Measurements from ENCODE around the gene MUTYH. TPM values are rescaled to one million over a fixed set of nuclear protein-coding genes. Genes with fewer than 3 reads are reported as not detected.
"Not testable (repeated sequence)": the region's sequence is repeated elsewhere in the genome, so short reads cannot be mapped to it uniquely, and the experiment has no call there.

The MUTYH gene
- 10 to 100 TPM; 23.0 to 49.4 (median 35.2) TPM for polyA plus RNA-seq (ENCODE audit: insufficient read length in 4 of 4)

DNA sequence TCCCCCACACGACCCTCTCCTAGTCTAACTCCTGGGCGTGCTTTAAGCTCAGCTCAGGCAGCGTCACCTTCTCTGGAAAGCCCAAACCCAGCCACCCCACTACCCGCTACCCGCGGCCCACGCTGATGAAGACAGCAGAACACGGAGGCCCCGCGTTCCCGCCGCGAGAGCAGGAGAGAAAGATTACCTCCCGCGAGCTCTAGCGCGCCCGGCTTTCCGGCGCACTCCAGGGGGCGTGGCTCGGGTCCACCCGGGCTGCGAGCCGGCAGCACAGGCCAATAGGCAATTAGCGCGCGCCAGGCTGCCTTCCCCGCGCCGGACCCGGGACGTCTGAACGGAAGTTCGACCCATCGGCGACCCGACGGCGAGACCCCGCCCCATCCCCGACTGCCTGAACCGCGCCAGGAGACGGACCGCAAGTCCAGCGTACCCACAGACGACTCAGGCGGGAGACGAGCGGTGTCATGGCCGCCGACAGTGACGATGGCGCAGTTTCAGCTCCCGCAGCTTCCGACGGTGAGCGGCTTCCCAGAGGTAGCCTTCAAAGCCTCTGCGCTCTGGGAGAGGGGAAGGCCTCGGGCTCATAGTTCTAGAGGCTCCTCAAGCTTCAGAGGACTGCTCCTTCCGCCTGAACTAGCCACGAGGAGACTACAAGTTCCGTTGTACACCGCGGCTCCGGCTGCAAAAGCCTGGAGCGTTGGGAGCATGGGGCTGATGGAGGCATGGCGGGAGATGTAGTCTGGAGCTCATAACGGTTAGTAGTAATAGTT, at the start of gene MUTYH, which contains the start of gene TOE1:
TSS of gene MUTYH (minus strand) at position 652 of the 770 bp plus-strand sequence. CDS start 5,935 bp downstream, outside the sequence.
TSS of gene TOE1 (plus strand) at position 382 of the 770 bp plus-strand sequence. CDS start at position 465, 83 bp downstream.
- DNase-seq (ENCODE audit: low read depth in 4 of 4, low spot score in 2 of 4): peak; percentile 81 to 86 (median 81)

DNA sequence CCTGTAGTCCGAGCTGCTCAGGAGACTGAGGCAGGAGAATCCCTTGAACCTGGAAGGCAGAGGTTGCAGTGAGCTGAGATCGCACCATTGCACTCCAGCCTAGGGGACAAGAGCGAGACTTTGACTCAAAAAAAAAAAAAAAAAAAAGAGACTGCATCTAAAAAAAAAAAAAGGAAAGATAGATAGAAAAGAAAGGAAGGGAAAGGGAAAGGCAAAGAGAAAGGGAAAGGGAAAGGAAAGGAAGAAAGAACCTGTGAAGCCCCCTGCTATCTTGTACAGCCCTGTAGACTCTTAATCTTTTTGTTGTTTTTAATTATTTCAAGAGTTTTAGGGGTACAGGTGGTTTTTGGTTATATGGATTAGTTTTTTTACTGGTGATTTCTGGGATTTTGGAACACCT, 46.0 kb upstream of the MUTYH start:
- no peak for DNase-seq (ENCODE audit: low read depth in 4 of 4, low spot score in 2 of 4)

DNA sequence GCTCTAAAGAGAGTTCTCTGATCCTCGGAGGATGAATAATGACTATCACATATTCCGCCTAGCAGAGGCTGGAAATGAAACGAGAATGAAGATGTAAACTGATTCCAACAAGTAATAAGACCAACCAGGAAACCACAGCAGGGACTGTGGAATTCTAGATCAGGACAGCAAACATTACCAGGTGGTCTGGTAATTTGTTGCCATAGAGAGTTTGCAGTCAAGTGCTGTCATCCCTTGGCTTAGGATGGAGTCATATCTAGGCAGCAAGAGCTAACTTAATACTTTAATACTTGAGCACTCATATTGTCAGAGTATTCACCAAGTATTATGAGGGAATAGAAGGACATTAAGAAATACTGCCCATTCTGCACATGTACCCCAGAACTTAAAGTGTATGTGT, 45.1 kb upstream of the MUTYH start:
- no peak for DNase-seq (ENCODE audit: low read depth in 4 of 4, low spot score in 2 of 4)

DNA sequence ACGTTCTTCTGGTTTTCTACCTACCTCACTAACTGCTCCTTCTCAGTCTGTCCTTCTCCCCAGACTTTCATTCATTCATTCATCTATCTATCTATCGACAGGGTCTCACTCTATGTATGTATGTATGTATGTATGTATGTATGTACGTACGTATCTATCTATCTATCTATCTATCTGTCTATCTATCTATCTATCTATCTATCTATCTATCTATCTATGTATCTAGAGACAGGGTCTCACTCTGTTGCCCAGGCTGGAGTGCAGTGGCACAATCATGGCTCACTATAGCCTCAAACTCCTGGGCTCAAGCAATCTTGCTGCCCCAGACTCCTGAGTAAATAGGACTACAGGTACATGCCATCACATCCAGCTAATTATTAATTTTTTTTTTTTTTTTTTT, 44.0 kb upstream of the MUTYH start:
- not testable (repeated sequence) for DNase-seq (ENCODE audit: low read depth in 4 of 4, low spot score in 2 of 4)

DNA sequence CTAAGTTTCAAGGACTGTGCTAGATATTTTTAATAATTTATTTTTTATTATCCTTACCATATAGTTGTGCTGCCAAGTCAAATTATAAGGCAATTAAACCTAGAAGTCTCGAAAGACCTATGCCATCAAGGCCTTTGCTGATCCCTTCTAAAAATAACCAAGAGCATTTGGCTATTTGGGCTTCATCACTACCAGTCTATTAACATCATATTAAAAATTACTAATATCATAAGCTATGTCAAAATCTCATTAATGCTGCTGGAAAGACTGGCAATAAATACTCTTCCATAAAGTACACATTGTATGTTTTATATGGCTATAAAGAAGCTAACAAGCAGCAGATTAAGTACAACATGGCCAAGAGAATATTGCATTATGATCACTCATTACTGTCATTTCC, 43.0 kb upstream of the MUTYH start:
- DNase-seq (ENCODE audit: low read depth in 4 of 4, low spot score in 2 of 4): no peak

DNA sequence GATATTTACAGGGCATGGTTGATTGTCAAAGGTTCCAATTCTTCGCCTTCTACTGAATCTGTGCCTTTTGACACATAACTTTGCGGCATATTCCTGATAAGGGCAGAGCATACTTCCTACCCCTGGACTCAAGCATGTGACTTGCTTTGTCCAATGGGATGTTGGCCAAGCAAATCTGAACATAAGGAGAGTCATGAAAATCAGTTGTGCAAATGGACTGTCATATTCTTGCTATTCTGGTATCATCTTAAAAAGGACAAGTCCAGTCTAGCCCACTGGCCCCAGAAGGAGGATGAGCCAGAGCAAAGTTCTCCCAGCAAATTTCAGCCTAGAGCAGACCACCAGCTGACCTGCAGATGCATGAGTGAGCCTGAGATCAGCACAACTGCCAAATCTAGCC, 41.0 kb upstream of the MUTYH start:
- no peak for DNase-seq (ENCODE audit: low read depth in 4 of 4, low spot score in 2 of 4)

DNA sequence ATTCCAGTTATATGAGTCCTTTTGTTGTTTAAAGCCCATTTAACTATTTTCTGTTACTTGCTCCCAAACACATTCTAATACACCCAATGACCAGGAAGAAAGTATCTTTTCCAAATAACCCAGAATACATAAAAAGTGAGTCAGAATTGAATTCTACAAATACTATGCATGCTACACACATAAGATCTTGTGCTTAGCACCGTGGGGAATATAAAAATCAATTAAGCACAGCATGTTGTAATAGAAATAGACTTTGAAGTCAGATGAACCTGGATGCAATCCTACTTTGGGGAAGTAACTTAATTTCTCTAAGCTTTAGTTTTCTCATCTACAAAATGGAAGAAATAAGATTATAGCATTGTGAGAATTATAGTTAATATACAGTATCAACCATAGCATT, 40.5 kb upstream of the MUTYH start:
- no peak for DNase-seq (ENCODE audit: low read depth in 4 of 4, low spot score in 2 of 4)

DNA sequence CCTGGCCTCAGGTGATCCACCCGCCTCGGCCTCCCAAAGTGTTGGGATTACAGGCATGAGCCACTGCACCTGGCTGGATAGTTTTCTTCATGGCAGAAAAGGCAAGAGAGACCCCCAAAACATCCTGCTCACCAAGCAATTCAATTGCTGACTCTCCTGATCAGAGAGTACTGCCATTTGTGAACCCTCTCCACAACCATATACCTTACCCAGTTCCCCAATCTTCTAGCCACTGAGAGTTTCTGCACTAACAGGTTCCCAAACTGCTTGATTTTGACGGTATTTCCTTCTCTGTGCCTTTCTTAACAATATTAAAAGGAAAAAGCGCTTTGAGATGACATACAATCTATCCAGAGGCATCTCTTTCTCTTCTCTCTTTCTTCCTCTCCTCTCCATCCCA, 39.9 kb upstream of the MUTYH start:
- DNase-seq (ENCODE audit: low read depth in 4 of 4, low spot score in 2 of 4): no peak

DNA sequence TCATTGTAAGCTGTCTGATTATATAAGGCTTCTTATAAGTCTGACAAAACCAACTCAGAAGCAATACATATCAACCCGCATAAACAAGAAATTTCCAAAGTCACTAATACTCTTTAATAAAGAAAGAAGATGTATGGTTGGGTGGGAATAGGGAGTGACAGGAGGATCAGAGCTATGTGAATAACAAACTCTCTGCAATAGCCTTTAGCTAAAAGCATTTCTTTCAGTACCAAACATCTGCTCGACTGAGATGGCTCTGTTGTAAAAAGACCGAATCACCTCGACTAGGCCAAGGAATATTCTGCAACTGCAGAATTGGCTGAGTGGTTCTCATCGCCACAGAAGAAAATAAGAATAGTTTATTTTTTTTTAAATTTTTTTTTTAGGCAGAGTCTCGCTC, 39.3 kb upstream of the MUTYH start:
- no peak for DNase-seq (ENCODE audit: low read depth in 4 of 4, low spot score in 2 of 4)

DNA sequence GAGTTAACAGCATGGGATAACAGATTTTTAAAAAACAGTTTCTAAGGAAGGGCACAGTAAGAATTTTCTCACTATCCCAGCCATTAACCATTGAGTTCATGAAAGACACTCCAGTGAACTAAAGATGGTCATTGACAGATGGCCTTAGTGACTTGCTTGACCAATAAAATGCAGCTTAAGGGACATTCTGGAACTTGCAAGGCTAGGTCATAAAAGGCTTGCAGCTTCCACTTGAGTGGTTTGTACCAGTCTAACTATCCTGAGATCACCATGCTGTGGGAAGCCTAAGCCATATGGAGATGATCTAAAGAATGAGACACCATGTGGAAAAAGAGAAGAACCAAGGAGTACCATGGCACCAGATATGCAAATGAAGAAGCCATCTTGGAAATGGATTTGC, 37.9 kb upstream of the MUTYH start:
- DNase-seq (ENCODE audit: low read depth in 4 of 4, low spot score in 2 of 4): no peak

DNA sequence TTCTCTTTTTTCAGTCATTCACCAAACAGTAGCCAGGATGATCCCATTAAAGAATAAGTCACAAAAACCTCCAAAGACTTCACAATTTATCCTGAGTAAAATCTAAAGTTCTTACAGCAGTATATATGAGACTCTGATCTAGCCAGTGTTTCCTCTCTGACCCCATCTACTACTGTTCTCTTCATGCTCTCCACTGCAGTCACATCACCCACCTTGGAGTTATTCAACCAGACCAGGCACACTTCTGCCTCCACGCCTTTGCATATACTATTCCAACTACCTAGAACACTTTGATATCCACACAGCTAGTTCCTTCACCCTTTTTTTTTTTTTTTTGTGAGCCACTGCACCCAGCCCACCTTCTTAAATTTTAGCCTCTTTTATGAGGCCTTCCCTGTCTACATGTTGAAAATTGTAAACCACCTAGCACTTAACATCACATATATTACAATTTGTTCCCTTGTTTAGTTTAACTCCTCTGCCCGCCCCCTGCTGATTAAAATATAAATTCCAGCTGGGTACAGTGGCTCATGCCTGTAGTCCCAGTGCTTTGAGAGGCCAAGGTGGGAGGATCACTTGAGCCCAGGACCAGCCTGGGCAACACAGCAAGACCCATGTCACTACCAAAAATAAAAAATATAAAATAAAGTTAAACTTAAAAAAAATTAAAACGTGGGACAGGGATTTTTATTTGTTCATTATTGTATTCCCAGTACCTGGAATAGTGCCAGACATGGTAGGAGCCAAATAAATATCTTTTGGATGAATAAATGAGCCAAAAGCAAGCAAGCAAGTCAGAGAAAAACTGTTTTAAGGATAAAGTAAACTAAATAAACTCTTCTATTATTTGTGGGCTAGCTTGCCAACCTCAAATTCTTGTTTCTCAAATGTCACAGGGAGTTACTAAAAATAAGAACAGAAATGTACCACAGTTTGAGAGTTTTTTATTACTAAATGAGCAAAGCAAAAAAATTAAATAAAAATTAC, 35.2 kb upstream of the MUTYH start:
- DNase-seq (ENCODE audit: low read depth in 4 of 4, low spot score in 2 of 4): no peak

DNA sequence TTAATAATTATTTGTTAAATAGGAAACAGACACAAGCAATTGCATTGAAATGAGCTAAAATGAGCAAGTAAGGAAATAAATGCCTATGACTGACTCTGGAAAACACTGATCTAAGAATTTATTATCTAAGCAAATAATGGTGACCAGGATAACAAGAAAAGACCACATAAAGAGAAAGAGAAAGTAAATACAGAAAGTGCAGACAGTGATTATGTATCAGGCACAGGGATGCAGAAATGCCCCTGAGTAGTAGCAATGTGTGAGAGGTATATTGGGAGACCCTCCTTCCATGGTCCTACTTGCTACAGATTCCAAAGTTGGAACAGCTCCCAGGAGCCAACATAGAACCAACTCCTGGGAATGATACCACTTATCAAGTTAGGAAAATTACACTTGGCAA, 33.3 kb upstream of the MUTYH start:
- no peak for DNase-seq (ENCODE audit: low read depth in 4 of 4, low spot score in 2 of 4)

DNA sequence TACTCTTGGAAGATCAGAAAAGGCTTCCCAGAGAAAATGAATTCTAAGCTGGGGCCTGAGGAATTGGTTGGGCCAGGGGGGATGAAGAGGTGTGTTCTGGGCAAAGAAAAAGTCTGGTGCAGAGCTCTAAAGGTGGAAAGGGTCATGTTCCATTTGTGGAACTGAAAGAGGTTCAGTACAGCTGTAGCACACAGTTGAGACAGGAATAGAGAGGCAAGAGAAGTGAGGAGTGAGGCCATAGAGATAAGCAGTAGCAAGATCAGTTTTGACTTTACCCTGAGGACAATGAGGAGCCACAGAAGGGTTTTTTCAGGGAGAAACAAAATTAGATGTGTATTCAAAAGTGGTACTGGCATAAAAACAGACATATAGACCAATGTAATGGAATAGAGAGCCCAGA, 30.3 kb upstream of the MUTYH start:
- no peak for DNase-seq (ENCODE audit: low read depth in 4 of 4, low spot score in 2 of 4)

DNA sequence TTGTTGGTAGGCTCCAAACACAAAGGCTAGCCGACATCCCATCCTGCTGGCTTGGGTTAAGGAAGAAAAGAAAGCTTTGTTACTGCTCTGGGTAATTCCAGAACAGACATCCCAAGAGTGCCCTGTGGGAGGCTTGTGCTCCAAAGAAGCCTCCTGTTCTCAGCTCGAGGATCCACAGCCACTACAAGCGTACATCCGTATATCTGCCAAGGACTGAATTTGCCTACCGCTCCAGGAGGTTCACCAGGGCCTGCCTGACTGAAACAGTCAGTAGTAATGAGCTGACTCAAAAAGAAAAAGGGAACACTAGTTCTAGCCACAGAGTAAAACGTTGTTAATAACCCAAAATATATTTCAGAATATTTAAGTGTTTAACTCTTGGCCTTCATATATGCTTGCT, 24.8 kb upstream of the MUTYH start:
- DNase-seq (ENCODE audit: low read depth in 4 of 4, low spot score in 2 of 4): no peak

DNA sequence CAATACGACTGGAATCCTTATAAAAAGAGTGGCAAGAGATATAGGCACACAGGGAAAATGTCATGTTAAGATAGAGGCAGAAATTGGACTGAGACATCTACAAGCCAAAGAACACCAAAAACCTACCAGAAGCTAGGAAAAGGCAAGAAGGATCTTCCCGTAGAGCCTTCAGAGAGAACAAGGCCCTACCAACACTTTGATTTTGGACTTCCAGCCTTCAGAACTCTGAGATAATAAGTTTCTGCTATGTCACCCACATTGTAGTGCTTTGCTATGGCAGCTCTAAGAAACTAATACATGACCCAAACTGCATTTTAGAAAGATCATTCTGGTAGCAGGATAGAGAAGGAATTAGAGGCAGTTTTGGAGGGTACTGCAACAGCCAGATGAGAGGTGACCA, 24.1 kb upstream of the MUTYH start:
- no peak for DNase-seq (ENCODE audit: low read depth in 4 of 4, low spot score in 2 of 4)

DNA sequence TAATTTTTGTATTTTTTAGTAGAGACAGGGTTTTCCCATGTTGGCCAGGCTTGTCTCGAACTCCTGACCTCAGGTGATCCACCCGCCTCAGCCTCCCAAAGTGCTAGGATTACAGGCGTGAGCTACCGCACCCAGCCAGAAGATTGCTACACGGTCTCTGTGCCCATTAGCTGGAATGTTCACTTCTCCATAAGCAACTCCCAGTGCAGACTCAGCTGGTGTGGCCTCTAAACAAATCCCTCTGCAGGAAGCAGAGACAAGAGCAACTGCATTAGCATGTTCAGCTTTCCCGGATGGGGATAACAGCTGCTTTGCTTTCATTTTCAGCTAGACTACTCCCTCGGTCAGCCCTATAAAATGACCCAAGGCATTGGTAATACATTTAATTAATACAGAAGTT, 20.7 kb upstream of the MUTYH start:
- peak in 1 of 4 donors; percentile 29 for DNase-seq (ENCODE audit: low read depth in 4 of 4, low spot score in 2 of 4)

DNA sequence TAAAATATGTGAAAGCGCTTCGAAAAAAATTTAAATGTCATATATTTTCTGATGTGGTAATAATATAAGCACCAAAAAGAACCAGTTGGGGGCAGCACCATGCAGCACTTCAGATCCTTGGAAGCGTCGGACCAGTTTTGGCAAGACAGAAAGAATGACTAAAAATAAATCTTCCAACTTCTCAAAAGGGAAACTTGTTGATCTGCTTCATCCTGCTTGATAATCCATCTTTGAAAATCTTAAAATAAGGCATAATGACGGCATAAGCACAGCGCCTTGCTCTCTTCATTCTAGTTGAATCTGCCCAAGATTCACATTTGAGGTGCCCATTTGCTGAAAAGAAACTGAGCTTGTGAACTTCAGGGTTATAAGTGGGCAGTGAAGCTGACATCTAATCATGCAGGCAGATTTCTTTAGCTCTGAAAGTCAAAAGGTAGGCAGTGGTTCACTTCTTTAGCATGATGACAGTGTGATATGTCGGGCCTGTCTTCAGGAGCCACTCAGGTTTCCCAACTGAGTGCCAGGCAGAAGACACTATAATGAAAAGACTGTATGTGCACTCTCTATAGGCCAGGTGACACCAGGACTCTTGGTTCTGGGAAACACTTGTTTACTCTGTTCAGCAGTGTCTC, 19.8 kb upstream of the MUTYH start:
- DNase-seq (ENCODE audit: low read depth in 4 of 4, low spot score in 2 of 4): peak in 2 of 4 donors; percentile 35 to 53

DNA sequence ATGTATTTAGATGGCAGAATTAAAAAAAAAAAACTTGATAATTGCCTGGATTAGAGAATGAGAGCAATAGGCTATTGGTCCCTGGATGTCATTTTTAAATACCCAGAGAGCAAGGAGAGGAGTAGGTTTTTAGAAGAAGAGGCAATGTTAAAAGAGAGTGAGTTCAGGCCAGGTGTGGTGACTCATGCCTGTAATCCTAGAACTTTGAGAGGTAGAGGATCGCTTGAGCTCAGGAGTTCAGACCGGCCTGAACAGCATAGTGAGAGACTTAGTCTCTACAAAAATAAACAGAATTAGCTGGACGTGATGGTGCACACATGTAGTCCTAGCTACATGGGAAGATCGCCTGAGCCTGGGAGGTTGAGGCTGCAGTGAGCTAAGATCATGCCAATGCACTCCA, 15.9 kb upstream of the MUTYH start:
- DNase-seq (ENCODE audit: low read depth in 4 of 4, low spot score in 2 of 4): no peak

DNA sequence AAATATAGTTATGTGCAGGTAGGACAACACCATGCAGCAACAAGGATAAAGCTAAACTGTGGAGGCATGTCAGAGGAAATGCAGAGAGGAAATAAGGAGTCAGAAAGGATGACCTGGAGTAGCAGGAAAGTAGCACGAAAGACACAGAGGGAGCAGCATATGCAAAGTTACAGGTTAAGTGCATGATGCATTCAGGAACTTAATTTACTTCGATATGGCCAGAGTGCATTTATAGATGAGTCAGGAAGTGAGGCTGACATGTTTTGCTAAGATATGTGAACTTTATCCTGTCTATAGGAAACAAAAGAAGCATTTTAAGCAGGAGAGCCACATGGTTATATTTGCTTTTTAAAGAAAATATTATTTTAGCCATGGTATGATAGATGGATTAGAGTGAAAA, 15.4 kb upstream of the MUTYH start:
- no peak for DNase-seq (ENCODE audit: low read depth in 4 of 4, low spot score in 2 of 4)

DNA sequence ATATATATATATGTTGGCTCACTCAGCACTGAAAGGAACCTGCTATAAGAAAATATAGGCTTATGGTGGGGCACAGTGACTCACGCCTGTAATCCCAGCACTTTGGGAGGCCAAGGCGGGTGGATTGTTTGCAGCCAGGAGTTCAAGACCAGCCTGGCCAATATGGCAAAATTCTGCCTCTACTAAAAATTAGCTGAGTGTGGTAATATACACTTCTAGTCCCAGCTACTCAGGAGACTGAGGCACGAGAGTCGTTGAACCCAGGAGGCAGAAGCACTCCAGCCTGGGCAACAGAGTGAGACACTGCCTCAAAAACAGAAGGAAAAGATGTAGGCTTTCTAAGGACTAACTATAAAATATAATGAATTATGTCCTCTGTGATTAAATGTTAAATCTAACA, 14.6 kb upstream of the MUTYH start:
- DNase-seq (ENCODE audit: low read depth in 4 of 4, low spot score in 2 of 4): no peak

DNA sequence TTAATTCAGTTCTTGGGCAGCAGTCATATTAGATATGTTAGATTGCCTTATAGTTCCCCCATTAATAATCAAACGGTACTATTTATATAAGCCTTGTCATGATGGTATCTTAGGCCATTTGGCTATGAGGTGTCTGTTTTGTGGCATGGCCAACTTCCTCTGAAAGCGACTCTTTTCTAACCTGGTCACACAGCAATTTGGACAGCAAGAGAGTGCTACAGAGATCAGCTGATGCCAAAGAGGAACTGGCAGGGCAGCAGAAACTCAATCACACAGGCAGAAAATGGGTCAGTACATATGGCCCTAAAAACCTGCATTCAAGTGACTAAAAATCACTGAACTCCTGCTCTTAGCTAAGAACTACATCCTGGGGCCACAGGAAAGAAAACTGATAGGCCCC, 13.4 kb upstream of the MUTYH start:
- no peak for DNase-seq (ENCODE audit: low read depth in 4 of 4, low spot score in 2 of 4)
